ENCODE measurements around the gene NHSL2.
"Not testable (repeated sequence)": the region's sequence is repeated elsewhere in the genome, so short reads cannot be mapped to it uniquely, and the experiment has no call there.

NHSL2 gene

DNA sequence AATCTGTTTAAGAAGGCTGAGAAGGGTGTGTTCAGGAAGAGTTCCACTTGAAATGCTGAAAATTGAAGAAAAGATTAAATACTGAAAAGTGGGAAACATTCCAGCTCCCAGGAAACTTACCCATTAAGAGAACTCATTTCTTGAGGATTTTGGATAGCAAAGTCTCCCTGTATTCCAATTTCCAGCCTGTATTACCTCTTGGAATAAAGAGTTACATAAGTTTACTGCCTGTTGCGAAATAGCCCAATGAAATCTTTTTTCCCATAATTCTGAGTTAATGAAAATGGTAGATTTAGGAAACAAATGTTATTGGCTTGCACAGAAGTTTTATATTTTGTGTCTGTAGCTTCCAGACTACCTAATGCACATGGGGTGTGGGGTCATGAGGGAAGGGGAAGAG is 12.0 kb downstream of the NHSL2 start:
- in situ Hi-C loops (cut with MboI; ENCODE audit: low sequenced_read_pairs) = no loop called here

GRCh38 chrX:71923516-71923915 is 12.9 kb downstream of the NHSL2 start:
- in situ Hi-C loops (cut with MboI; ENCODE audit: low sequenced_read_pairs) = no loop called here

DNA sequence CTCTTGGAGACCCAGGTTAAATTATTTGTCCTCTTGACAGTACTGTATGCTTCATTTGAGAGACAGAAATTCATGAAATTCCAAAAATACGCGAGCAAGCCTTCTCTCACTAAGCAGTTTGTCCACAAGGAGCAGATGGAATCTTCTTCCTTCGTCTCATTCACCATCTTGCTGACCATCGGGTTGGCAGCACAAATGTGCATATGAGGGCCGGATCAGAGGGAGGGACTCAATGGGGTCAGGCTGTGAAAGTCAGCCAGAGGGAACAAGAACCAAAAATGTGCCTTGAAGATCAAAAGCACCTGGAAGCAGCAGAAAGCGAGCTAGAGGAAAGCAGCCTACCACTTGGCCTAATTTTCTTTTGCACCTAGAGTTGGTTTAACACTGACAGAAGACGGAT is 16.4 kb downstream of the NHSL2 start:
- in situ Hi-C loops (cut with MboI; ENCODE audit: low sequenced_read_pairs) = no loop called here

GRCh38 chrX:71928856-71929255 is 18.2 kb downstream of the NHSL2 start:
- in situ Hi-C loops (cut with MboI; ENCODE audit: low sequenced_read_pairs) = no loop called here

DNA sequence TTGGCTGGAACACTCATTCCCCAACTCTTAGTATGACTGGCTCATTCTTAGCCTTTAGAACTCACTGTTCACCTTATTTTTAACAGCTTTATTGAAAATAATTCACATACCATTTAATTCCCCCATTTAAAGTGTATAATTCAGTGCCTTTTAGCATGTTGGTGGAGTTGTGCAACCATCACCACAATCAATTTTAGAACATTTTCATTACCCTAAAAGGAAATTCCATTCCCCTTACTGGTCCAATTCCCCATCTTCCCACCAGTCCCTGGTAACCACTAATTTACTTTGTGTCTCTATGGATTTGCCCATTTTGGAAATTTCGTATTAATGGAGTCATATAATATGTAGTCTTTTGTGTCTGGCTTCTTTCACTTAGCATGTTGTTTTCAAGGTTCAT is 19.7 kb downstream of the NHSL2 start:
- in situ Hi-C loops (cut with MboI; ENCODE audit: low sequenced_read_pairs) = no loop called here

- in situ Hi-C loops (cut with MboI; ENCODE audit: low sequenced_read_pairs) = no loop called here
These were observed 24.8 kb downstream of the NHSL2 start for GRCh38 chrX:71935476-71935875.

GRCh38 chrX:71936632-71937031 is 26.0 kb downstream of the NHSL2 start:
- in situ Hi-C loops (cut with MboI; ENCODE audit: low sequenced_read_pairs) = no loop called here

GRCh38 chrX:71938371-71938770 is 27.7 kb downstream of the NHSL2 start:
- in situ Hi-C loops (cut with MboI; ENCODE audit: low sequenced_read_pairs) = no loop called here

DNA sequence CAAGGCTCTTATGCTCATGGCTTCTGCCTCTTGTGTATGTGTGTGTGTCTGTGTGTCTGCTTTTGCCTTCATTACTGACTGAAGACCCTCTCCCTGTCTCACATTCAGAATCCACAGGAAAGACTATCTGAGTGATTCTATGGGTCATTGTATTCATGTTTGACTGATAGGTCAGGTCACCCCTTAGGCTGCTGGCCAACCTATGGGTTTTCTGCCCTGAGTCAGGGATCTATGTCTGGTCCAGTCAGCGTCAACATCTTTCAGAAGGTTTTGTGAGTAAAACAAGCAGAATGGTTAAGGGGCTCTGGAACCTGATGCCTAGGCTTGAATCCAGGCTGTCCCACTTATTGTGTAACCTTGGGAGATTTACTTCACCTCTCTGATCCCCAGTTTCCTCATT is 30.5 kb downstream of the NHSL2 start:
- in situ Hi-C loops (cut with MboI; ENCODE audit: low sequenced_read_pairs) = no loop called here

GRCh38 chrX:71941776-71942175 is 31.1 kb downstream of the NHSL2 start:
- in situ Hi-C loops (cut with MboI; ENCODE audit: low sequenced_read_pairs) = no loop called here

DNA sequence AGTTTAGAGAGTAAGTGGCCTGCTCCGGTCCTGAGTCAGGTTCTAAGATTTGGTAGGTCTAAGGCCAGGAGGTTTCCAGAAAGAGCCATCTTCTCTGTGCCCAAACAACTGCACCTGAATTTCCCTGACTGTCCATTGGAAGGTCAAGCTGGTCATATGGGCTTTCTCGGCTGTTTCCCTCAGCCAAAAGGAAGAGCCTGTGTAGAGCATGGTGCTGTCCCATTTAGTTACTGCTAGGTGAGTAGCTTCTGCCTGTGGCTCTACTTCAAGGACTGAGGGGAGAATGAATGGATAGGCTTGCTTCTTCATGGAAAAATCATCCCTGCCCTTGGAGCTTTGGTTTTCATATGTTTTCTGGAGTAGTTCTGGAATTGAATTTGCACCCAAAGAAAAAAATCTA is 33.7 kb downstream of the NHSL2 start:
- in situ Hi-C loops (cut with MboI; ENCODE audit: low sequenced_read_pairs) = no loop called here

DNA sequence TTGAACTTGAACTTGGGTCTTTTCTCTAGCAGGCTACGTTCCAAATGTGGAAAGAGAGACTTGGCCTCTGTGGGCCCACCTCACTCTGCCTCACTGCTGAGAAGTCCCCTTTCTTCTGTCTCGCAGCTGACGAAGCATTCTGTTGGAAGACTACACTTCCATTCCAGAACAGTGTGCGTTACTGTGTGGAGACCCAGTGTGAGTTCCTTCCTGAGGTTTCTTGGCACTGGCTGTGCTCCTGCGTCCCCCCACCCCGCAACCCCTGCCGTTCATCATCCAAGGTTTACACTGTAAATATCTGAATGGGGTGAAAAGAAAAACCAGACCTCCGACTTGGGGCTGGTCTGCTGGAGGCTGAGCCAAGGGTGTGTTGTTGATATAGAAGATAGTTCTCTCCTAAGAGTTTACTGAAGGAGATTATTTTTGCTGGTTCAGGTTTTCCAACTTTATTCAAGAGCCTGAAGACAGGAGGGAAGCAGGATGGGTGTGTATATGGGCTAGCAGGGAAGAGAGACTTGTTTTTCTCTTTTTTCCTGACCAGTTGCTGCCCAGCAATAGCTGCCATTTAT is 34.7 kb downstream of the NHSL2 start:
- in situ Hi-C loops (cut with MboI; ENCODE audit: low sequenced_read_pairs) = no loop called here

DNA sequence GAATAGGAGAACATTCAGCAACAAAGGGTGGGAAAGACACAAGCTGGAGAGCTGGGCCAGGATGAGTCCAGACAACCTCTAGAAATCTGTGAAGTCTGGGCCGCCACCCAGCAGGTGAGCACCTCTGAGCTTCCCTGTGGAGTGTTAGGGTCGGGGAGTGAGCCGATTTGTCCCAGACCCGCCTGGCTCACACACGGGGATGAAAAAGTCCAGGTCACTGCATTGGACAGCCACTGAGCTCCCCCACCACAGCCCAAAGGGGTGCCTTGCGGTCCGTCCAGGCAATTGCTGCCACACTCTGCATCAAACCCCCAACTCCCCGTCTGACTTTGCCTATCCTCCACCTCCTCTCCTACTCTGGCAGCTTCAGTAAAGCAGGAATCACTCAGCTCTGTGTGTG is 38.7 kb downstream of the NHSL2 start:
- in situ Hi-C loops (cut with MboI; ENCODE audit: low sequenced_read_pairs) = no loop called here

GRCh38 chrX:71949844-71950445 is 39.3 kb downstream of the NHSL2 start:
- in situ Hi-C loops (cut with MboI; ENCODE audit: low sequenced_read_pairs) = no loop called here

- in situ Hi-C loops (cut with MboI; ENCODE audit: low sequenced_read_pairs) = no loop called here
These were observed 42.7 kb downstream of the NHSL2 start for GRCh38 chrX:71953391-71953790.

DNA sequence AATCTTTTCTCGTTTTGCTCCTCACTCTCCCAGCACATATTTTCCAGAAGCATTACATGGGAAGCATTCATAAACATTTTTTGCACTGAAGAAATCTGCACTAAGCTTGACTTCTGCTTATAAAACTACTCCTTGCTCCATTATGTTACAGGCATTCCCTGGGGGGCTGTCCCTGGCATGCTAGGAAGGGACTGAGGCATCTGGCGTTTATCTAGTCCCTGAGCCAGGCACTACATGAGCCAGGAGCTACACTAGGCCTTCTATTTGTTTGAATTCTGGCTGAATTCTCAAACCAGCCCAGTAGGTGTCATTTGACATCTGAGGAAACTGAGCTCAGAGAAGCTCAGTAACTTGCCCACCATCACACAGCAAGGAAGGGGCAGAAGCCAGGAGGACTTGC is 43.3 kb downstream of the NHSL2 start:
- in situ Hi-C loops (cut with MboI; ENCODE audit: low sequenced_read_pairs) = no loop called here

- in situ Hi-C loops (cut with MboI; ENCODE audit: low sequenced_read_pairs) = no loop called here
These were observed 43.8 kb downstream of the NHSL2 start for GRCh38 chrX:71954458-71954857.

DNA sequence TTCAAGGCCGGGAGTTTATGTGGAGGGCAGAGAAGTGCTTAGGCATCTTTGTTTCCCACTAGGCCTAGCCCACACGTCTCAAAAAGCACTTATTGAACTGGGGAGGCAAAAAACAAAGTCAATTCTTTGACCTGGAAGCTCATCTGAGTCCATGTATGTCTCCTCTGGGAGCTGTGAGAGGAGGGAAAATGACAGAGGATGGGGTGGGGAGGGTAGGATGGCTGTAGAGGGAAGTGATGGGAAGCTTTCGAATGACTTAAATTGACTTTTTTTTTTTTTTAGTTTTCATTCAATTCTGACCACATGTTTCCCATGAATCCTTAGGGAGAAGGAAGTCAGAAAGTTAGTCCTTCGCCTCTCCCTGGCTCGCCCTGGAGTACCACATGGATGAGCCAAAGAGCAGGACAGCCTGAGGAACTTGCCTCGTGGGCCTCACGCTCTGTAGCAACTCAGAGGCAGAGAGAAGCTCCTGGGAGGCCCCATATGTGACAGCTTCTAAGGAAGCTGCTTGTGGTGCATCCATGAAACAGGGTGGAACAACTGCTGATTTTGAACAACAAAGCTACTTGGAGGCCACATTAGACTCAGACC is 45.0 kb downstream of the NHSL2 start:
- in situ Hi-C loops (cut with MboI; ENCODE audit: low sequenced_read_pairs) = no loop called here

DNA sequence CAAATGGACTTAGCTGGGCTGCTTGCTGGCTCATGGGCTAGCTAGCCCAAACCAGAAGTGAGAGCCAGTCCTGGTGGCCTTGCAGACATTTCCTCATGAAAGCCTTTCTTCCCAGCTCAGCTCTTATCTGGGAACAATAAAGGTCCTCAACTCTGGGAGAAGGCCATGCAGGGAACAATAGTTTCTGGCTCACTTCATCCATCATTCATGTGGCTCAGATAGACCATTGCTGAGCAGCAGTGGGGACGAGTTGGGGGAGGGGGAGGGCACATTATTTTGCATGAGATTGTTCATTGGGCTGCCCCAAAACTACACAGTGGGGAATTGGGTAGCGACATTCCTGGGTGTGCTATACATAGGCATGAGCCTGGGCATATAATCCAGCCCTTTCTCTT is 47.6 kb downstream of the NHSL2 start:
- in situ Hi-C loops (cut with MboI; ENCODE audit: low sequenced_read_pairs) = no loop called here

GRCh38 chrX:71964184-71964583 is 53.5 kb downstream of the NHSL2 start:
- in situ Hi-C loops (cut with MboI; ENCODE audit: low sequenced_read_pairs) = not testable (repeated sequence)

DNA sequence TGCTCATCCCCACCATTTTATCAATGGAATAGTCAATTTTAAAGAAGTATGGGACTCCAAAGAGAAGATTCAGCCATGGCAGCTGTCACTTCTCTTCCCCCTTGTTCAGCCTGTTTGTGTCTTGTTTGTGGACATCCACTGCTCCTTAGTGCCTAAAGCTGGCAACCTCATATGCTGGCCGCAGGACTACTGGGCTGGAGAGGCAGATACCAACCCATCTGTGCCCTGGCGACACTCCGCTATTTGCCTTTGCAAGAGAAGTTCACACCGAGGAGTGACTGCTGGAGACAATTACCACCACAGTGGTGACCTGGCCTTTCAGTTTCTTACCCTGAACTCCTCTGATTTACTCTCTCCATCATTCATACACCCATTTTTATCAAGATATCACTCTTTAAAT is 64.3 kb downstream of the NHSL2 start:
- in situ Hi-C loops (cut with MboI; ENCODE audit: low sequenced_read_pairs) = no loop called here

GRCh38 chrX:71976753-71977152 is 66.1 kb downstream of the NHSL2 start:
- in situ Hi-C loops (cut with MboI; ENCODE audit: low sequenced_read_pairs) = no loop called here

- in situ Hi-C loops (cut with MboI; ENCODE audit: low sequenced_read_pairs) = no loop called here
These were observed 67.5 kb downstream of the NHSL2 start for GRCh38 chrX:71978164-71978563.
